G401 (cell line): ENCODE results near the gene TCF12. TPM values are rescaled to one million over a fixed set of nuclear protein-coding genes. Genes with fewer than 3 reads are reported as not detected.
A peak's percentile ranks its signal among the peaks of the same experiment; 100 is the strongest.

Experiments
- DNase-seq: peaks from one replicate; pipeline ENCODE4 v3.0.0-alpha.2; 2015; ENCODE audit warnings: low spot score
- in situ Hi-C: cut with HindIII; loops from 2 replicates; pipeline ENCODE4 v1.10.0; 2016; ENCODE audit warnings: low sequenced_read_pairs, mixed read lengths
- total RNA-seq: library from RNA; depleted of rRNA; stranded (reverse); fragments of >200 nt; shearing (Covaris generic); gene quantifications from 2 replicates; pipeline ENCODE4 v1.2.3, GENCODE V29; 2014

The TCF12 gene
- total RNA-seq, 1 experiment from 2014 or later = 55.3 TPM

- in situ Hi-C loops = no loop called here
- DNase-seq = peak; percentile 53
These were observed 394.1 kb downstream of the TCF12 start for GRCh38 chr15:57312318-57313133.

- in situ Hi-C loops = no loop called here
- DNase-seq = no peak
These were observed 394.7 kb downstream of the TCF12 start for GRCh38 chr15:57313134-57313483.

GRCh38 chr15:57314221-57314620 is 395.8 kb downstream of the TCF12 start:
- DNase-seq = no peak
- in situ Hi-C loops = no loop called here

DNA sequence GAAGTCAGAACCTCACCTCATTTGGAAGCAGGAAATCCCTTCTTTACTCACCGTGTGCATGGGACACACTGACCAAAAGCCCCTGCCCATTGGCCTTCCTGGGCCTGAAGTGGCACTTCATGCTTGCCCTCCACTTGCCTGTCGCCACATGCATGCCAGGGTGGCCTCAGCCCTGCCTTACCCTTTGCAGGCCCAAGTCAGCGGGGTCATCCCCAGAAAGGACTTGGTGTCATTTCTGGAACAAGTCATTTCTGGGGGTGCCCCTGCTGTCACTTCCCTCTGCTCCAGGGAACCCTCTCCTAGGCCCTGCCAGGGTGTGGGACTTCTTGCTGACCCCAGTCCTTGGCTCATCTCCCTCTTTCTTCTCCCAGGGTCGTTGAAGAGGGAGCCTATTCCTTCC is 398.0 kb downstream of the TCF12 start:
- no peak for DNase-seq
- in situ Hi-C loops = no loop called here

DNA sequence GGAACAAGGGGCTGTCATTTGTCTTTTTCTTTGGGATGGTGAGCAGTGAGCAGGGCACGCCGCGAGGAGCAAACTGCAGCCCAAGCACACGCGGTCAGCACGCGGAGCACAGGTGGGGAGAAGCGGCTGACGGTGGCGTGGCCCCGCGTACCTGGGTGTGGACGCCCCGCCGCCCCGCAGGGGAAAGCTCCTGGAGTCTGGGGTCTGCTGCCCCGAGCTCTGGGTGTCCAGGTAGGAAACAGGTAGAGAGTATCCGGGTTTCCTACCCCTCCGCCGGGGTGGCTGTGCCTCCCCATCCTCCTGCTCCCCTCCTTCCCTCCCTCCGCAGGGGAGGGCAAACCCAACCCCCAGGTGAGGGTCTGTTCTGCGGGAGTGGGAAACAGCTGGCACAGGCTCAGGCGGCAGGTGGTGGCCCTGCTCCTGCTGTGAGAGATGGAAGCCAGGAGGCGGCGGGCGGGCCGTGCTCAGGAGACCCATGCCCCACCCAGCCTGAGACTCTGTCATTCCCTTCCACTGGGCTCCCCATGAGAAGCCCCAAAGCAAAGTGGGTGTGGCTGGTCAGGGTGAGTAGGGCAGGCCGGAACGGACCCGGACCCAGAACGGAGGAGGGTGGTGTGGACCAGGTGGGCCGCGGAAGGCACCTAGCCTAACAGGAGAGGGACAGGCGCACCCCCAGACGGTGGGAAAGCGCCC is 400.9 kb downstream of the TCF12 start:
- in situ Hi-C loops = no loop called here
- no peak for DNase-seq

GRCh38 chr15:57319919-57320560 is 401.6 kb downstream of the TCF12 start:
- in situ Hi-C loops = no loop called here
- no peak for DNase-seq

DNA sequence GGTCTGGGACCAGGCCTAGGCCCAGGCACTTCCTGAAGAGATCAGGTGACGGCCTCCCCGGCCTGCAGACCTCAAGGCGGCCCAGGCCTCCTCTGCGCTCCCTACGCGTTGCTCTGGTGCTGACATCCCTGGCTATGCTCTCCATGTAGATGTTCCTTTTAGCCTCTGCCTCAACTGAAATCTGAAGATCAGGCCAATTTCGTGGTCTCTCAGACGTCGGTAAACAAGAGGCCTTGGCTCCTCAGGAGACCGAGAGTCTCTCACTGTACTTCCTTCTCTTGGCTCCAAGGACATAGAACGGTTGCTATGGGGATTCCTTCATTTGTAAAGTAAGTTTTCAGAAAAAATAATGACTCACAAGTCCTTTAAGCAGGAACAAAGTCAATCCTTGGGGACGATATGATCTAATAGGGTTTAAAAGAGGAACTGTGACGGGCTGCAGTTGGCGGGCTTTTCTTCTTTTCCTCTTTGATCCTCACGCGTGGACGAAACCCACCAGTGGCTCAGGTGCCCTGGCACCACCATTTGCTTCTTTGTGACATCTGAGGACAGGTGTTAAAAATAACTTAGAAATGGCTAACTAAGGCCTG is 402.3 kb downstream of the TCF12 start:
- no peak for DNase-seq
- in situ Hi-C loops = no loop called here

DNA sequence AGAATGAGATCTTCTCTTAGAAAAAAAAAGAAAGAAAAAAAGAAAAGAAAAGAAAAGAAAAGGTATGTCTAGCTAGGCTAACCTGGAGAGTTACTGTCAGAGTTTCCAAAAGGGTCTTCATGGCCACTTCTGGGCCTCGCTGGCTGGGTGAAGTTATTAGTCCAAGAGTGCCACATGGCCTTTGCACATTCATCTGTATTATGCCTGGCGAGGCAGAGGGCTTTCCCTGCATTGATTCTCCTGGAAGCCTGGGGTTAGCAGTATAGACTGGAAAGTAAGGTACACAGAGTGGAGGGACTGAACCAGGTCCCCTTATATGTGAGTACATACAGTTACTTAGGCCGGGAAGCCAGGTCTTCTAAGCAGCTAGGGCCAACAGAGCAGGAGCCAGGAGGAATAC is 403.0 kb downstream of the TCF12 start:
- in situ Hi-C loops = no loop called here
- DNase-seq = no peak

- in situ Hi-C loops = no loop called here
- DNase-seq = no peak
These were observed 403.6 kb downstream of the TCF12 start for GRCh38 chr15:57321973-57322601.

DNA sequence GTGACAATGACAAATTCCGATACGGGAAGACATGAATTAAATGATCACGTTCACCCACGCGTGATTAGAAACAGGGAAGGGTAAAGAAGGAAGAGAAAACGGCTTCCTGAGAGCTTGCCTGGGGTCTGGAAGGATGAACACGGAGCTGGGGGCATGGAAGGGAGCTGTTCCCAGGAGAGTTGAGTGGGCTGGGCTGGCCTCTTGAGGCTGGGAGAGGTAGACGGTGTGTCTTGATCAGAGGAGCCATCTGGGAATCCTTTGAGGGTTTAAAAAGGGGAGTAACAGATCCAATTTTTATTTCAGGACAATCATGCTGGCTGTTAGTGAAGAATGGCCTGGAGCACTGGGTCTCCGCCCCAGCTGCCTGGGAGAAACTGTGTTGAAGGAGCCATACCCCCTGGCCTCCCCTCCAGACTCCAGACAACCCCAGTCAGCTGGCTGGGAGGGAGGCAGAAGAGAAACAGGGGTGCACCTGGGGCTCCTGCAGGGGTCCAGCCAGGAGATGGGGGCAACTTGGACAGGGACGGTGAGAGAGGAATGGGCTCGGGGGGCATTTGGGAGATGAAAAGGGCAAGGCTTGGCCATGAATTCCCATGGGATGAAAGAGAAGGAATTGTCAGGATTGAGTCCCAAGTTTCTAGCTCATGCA is 404.3 kb downstream of the TCF12 start:
- in situ Hi-C loops = no loop called here
- no peak for DNase-seq

DNA sequence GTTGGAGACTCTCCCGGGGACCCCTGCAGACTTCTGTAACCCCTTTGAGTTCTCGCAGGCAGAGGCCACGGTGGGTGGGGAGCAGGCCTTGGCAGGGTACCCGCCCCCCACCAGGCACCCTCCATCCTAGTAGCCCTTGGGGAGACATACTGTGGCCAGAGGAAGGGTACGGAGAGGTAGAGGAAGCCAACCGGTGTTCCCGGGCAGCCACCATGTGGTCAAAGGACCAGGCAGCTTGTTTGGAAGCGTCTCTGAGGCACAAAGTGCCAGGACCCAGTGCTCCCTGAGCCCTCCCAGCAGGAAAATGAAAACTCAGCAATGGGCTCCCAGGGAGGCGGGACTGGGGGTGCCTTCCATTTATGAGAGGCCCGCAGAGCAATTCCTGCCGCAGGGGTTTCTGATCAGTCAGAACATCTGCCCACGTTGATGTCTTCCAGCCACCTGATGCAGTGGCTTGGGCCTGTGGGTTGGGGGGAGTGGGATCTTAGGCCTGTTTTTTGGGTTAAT is 404.9 kb downstream of the TCF12 start:
- DNase-seq = no peak
- in situ Hi-C loops = no loop called here

DNA sequence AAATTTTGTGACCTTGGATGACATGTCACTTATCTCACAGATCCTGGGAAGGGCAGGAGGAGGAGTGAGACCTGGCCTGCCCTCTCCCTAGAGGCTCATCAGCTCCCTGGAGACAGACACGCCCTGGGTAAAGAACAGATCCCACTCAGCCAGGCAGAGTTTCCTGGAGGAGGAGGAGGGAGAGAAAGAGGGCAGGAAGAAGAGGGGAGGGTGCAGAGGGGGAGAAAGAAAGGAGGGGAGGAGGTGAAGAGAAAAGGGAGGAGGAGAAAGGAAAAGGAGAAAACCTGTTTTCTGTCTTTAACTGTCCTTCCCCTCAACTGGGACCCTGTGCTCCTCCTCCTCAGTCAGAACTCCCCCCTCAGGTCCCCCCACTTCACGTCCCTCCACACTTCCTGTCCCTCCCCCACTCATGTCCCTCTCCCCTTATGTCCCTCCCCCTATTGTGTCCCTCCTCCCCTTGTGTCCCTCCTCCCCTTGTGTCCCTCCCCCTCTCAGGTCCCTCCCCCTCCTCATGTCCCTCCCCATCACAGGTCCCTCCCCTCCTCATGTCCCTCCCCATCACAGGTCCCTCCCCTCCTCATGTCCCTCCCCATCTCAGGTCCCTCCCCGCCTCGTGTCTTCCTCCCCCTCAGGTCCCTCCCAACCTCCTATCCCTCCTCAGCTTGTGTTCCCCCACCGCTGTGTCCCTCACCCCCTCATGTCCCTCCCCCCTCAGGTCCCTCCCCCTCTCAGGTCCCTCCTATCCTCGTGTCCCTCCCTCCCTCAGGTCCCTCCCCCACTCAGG is 405.6 kb downstream of the TCF12 start:
- DNase-seq = no peak
- in situ Hi-C loops = no loop called here

GRCh38 chr15:57324590-57324890 is 406.1 kb downstream of the TCF12 start:
- in situ Hi-C loops = no loop called here
- DNase-seq = no peak

- no peak for DNase-seq
- in situ Hi-C loops = no loop called here
These were observed 406.7 kb downstream of the TCF12 start for GRCh38 chr15:57324944-57325679.

- in situ Hi-C loops = no loop called here
- DNase-seq = no peak
These were observed 407.8 kb downstream of the TCF12 start for GRCh38 chr15:57326196-57326595.

DNA sequence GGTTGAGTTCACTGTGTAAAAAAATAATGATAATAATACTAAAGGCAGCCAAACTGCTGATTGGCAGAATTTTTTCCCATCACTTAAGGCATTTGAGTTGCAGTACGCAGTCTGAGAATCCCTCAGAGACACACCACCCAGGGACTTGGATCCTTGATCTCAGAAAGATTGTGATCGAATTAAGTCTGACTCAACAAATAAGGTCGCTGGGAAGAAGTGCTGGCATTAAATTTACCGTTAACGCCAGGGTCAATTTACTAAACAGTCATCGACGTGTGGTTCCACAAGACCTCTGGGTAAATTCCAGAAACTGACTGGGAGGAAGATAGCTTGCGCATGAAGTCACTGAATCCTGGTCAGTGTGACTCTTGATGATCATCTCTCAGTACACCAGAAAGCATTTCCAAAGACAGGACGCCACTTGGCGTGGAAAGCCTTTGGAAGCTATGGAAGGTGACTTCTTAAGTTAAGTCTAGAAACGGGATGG is 409.6 kb downstream of the TCF12 start:
- no peak for DNase-seq
- in situ Hi-C loops = no loop called here

DNA sequence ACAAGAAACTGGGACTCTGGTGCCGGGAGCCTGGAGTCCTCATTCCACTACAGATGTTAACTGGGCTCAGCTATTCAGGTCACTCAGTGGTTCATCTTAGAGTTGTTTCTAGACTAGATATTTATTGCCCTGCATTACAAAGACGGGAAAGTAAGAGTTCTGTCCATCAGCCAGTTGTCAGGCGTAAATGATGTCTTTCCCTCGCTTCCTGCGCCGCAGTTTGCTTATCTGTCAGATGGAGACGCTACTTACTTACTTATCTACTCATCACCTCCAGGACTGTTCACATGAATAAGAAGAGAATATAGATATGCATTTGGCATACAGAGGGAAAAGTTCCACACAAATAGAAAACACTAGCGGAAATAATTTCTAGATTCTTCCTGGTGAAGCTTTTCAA is 410.0 kb downstream of the TCF12 start:
- DNase-seq = no peak
- in situ Hi-C loops = no loop called here

DNA sequence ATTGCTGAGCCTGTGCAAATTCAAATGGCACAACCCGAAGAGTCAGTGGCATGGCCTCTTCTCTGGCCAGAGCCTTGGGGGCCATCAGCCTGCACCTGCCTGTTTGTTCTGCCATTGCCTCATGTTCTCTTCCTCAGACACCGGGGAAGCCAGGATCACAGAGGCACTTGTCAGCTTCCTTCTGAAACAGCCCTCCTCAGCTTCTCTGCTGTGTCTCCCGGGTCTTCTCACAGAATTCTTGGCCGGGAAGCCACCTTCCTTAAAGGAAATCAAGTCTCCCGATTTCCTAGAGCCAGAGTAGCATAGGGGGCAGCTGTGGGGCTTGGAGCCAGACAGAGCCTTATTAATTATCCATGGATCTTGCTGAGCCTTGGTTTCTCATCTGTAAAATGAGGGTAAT is 410.5 kb downstream of the TCF12 start:
- DNase-seq = no peak
- in situ Hi-C loops = no loop called here
